CD4-positive, alpha-beta T cell treated with Interferon alpha-2 for 1 hour (primary cell): Measurements from ENCODE around the gene PREX1.
A peak's percentile ranks its signal among the peaks of the same experiment; 100 is the strongest.
"Not testable (repeated sequence)": the region's sequence is repeated elsewhere in the genome, so short reads cannot be mapped to it uniquely, and the experiment has no call there.

Experiments
- DNase-seq, 2 donors: peaks; one replicate each; pipeline ENCODE4 v3.0.0-alpha.2; 2020 to 2022

The PREX1 gene, protein sequence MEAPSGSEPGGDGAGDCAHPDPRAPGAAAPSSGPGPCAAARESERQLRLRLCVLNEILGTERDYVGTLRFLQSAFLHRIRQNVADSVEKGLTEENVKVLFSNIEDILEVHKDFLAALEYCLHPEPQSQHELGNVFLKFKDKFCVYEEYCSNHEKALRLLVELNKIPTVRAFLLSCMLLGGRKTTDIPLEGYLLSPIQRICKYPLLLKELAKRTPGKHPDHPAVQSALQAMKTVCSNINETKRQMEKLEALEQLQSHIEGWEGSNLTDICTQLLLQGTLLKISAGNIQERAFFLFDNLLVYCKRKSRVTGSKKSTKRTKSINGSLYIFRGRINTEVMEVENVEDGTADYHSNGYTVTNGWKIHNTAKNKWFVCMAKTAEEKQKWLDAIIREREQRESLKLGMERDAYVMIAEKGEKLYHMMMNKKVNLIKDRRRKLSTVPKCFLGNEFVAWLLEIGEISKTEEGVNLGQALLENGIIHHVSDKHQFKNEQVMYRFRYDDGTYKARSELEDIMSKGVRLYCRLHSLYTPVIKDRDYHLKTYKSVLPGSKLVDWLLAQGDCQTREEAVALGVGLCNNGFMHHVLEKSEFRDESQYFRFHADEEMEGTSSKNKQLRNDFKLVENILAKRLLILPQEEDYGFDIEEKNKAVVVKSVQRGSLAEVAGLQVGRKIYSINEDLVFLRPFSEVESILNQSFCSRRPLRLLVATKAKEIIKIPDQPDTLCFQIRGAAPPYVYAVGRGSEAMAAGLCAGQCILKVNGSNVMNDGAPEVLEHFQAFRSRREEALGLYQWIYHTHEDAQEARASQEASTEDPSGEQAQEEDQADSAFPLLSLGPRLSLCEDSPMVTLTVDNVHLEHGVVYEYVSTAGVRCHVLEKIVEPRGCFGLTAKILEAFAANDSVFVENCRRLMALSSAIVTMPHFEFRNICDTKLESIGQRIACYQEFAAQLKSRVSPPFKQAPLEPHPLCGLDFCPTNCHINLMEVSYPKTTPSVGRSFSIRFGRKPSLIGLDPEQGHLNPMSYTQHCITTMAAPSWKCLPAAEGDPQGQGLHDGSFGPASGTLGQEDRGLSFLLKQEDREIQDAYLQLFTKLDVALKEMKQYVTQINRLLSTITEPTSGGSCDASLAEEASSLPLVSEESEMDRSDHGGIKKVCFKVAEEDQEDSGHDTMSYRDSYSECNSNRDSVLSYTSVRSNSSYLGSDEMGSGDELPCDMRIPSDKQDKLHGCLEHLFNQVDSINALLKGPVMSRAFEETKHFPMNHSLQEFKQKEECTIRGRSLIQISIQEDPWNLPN (N-terminal part only)

DNA sequence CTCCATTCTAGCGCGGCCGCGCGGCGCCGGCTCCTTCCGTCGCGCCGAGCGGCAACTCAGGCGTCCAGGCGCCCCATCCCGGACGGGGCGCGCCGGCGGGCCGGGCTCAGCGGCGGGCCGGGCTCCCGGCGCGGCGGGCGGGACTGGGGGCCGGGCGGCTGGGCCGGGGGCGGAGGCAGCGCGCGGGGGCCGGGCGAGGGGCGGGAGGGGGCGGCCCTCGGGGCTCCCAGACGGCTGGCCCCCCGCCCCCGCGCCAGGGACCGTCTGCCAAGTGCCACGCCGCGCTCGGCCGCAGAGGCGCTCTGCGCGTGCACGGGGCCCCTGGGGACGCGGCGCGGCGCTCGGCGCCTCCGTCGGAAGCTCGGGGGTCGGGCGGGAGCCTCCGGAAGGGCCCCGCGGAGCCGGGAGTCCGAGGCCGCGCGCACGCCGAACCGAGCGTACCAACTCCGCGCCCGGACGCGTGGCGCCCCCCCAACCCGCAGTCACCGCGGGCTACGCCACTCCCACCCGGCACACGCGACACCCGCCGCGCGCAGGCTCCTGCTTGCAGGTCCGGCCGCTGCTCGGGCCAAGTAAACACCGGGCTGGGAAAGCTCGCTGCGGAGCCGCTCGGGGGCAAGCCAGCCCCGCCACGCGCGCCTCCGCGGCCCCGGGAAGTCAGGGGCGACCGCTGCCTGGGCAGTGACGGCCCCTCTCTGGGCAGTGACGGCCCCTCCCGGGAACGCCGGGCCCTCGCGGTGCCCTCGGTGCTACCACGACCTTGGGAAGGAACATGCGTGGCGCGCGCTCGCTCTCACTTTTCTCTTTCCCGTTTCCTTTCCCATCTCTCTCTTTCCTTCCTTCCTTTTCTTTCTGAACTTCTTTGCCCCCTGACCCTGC, at the start of gene PREX1:
TSS of gene PREX1 (minus strand) at position 145 of the 879 bp plus-strand sequence. CDS start at position 6, 139 bp downstream.
- DNase-seq: peak; percentile 82 to 92

DNA sequence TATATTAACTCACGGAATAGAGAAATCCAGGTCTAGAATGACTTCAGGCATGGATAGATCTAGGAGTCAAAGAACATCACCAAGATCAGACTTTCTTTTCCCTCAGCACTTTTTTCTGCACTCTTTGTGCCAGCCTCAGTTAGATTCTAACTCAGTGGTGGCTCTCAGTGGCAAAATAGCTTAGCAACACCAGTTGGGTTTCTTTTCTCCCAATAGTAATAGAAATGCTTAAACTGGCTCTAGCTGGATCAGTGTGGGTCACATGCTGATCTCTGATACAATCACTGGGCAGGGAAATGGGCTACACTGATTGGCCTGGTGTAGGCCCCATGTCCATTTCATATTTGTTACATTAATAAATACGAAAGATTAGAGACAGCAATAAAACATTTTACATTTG, 49.5 kb upstream of the PREX1 start:
- DNase-seq: no peak

DNA sequence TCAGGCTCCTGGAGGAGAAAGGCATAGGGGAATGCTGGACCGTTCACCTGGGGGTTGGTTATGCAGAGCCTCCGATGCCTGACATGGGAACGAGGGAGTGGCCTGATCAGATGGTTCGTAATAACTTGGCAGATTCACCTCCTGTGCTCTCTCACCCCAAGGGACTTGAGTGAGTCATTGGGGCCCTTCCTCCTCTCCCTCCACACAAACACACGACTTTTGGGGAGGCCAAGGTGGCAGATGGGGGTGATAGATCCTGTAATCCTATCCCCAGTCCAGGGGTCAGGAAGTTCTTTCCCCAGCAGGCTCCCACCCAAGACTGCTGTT, 48.1 kb upstream of the PREX1 start:
- no peak for DNase-seq

- no peak for DNase-seq
Observed at GRCh38 chr20:48875233-48875913, 47.6 kb upstream of the PREX1 start.

DNA sequence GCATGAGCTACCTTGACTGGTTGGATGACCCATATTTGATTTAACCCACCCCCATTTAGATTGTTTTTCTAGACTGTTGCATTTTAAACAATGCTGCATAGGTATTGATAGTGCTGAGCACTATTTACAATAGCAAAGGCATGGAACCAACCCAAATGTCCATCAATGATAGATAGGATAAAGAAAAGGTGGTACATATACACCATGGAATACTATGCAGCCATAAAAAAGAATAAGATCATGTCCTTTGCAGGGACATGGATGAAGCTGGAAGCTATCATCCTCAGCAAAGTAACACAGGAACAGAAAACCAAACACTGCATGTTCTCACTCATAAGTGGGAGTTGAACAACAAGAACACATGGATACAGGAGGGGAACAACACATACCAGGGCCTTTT, 41.6 kb upstream of the PREX1 start:
- DNase-seq: not testable (repeated sequence)

DNA sequence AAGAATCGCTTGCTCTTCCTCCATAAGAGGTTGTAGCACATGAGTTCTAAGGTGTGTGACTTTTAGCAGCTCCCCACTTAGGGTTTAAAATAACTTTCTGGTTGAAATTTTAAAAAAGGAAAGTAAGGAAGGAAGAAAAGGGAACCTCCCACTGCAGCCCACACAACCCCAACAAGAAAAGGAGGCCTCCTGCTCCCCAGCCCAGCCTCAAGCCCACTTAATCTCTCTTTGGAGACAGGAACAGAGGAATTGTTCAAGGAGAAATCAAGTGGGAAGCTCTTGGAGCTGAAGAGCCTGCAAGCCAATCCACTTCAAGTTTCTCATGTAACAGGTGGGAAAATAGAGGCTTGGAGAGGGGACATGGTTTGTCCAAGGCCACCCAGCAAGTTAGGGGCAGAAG, 39.1 kb upstream of the PREX1 start:
- DNase-seq: no peak

DNA sequence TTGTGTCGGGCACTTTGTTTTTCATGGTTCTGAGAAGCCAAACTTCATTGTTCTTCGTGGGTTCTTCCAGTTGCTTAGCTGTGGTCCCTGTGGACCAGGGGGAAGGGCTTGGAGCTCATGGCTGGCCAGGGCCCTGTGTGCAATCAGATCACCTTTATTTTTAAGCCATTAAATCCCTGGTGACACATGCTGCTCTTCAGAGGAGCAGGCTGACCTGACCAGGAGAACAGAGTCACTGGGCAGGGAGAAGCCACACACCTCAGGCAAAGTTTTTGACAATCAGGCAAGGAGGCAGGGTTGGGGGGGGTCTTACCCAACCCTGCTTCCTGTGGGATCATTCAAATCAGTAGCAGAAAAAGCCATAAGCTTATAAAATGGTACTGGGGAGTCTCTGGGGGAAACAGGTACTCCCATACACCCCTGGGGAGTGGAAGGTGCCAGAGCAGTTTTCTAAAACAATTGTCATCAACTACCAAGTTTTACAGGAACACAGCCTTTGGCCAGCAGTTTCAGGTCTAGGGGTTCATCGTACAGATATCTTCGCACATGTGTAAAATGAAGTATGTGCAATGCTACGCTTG, 37.0 kb upstream of the PREX1 start:
- DNase-seq: no peak

DNA sequence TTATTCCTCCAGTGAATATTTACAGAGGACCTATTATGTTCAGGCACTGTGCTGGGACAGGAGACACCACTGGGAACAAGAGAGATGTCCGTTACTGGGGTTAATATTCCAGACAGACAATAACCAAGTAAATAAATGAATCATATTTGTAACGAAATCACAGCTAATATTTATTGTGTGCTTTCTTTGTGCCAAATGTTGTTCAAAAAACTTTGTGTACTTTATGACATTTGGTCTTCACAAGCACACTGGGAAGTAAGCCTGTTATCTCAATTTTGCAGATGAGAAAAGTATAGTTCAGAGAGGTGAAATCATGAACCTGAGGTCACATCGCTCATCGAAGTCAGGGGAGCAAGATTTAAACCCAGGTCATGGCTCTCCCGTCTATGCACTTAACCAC, 36.5 kb upstream of the PREX1 start:
- DNase-seq: no peak

DNA sequence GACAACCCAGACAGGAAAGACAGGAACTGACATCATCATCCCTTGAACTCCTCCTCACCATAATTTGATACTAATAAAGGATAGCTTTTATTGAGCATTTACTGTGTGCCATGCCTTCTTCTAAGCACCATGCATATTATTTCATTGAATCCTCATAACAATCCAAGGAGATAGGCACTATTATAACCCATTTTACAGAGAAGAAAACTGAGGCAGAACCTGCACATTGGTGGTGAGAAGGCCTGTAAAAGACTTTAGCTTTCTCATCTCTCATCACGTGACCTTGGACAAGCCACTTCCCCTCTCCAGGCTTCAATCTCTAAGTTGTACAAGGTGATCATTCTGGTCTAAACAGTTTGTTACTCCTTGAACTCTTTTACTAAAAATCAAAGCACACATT, 34.5 kb upstream of the PREX1 start:
- DNase-seq: no peak

- no peak for DNase-seq
Observed at GRCh38 chr20:48861444-48861843, 33.6 kb upstream of the PREX1 start.

- DNase-seq: no peak
Observed at GRCh38 chr20:48858075-48858790, 30.4 kb upstream of the PREX1 start.

- DNase-seq: no peak
Observed at GRCh38 chr20:48856130-48856529, 28.3 kb upstream of the PREX1 start.

- no peak for DNase-seq
Observed at GRCh38 chr20:48855046-48855445, 27.2 kb upstream of the PREX1 start.

GRCh38 chr20:48852609-48853008, 24.8 kb upstream of the PREX1 start:
- no peak for DNase-seq

DNA sequence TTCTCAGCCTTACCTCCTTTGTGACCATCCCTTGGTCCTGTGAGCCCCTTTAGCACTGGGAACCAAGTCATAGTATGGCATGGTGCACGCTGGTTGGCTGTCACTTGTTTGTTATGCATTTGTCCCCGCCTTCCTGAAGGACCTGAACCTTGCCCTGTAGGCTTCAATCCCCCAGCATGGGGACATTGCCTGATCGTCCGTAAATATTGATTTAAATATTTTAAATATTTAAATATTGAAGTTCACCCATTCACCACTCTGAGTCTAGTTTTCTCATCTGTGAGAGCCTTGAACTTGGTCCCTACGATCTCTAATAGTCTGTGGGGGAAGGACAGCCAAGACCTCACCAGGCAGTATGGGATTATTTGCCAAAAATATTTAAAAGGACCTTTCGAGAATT, 23.8 kb upstream of the PREX1 start:
- DNase-seq: no peak

- no peak for DNase-seq
Observed at GRCh38 chr20:48850977-48851299, 23.1 kb upstream of the PREX1 start.

DNA sequence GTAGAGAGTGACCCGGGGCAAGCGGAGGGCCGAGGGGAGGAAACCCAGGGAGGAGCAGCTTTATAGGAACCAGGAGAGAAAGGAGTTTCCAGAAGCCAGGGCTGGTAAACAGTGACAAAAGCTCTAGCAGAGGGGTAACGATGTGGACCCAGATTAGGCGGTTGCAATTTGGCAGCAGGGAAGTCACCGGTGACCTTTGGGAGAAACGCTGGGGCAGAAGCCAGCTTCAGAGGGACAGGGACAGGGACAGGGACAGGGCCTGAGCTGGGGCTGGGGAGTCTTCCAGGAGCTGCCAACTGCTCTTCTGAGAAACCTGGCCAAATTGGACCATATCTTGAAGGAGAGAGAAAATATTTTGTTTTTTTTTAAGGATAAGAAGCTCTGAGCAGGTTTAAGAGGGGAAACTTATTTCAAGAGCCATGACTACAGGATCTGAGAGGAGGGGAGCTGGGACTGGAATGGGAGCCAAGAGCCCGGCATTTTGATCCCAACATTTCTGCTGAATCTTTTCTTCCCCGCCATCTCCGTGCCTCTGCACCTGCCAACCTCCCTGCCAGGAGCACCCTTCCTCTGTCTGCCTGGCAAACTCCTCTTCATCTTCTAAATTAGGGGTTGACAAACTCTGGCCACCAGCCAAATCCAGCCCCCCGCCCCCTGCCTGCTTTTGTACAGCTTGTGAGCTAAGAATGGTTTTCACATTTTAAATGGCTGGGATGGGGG, 22.6 kb upstream of the PREX1 start:
- no peak for DNase-seq

GRCh38 chr20:48849779-48850178, 22.0 kb upstream of the PREX1 start:
- DNase-seq: no peak

- no peak for DNase-seq
Observed at GRCh38 chr20:48849299-48849698, 21.5 kb upstream of the PREX1 start.
